ENCODE measurements around the gene CCDC17.

- TF ChIP-seq CTCF (IDR thresholded peaks at IDR 0.05) = no peak
- TF ChIP-seq POLR2A (IDR thresholded peaks at IDR 0.05) = no peak
Measured at GRCh38 chr1:45669859-45670655, 46.2 kb upstream of the CCDC17 start.

All from esophagus squamous epithelium (tissue), 4 donors.